ENCODE data around the gene CSTF3. TPM values are rescaled to one million over a fixed set of nuclear protein-coding genes. Genes with fewer than 3 reads are reported as not detected.
"Not testable (repeated sequence)": the region's sequence is repeated elsewhere in the genome, so short reads cannot be mapped to it uniquely, and the experiment has no call there.

Gene CSTF3
- total RNA-seq, 1 donor from 2014 or later: 38.2 TPM

GRCh38 chr11:33160587-33160986 is 693 bp downstream of the CSTF3 start:
- no peak for DNase-seq (ENCODE audit: low read depth)

GRCh38 chr11:33160136-33160535 is 1.1 kb downstream of the CSTF3 start:
- DNase-seq (ENCODE audit: low read depth): peak; percentile 55

- DNase-seq (ENCODE audit: low read depth): not testable (repeated sequence)
These were observed 1.9 kb downstream of the CSTF3 start for GRCh38 chr11:33159378-33159867.

- DNase-seq (ENCODE audit: low read depth): no peak
These were observed 2.5 kb downstream of the CSTF3 start for GRCh38 chr11:33158596-33159275.

- no peak for DNase-seq (ENCODE audit: low read depth)
These were observed 3.9 kb downstream of the CSTF3 start for GRCh38 chr11:33157103-33158027.

GRCh38 chr11:33151399-33151798 is 9.9 kb downstream of the CSTF3 start:
- DNase-seq (ENCODE audit: low read depth): no peak

- DNase-seq (ENCODE audit: low read depth): peak; percentile 40
These were observed 13.7 kb downstream of the CSTF3 start for GRCh38 chr11:33147559-33147958.

- DNase-seq (ENCODE audit: low read depth): no peak
These were observed 25.4 kb downstream of the CSTF3 start for GRCh38 chr11:33135768-33136443.

- DNase-seq (ENCODE audit: low read depth): no peak
These were observed 26.1 kb downstream of the CSTF3 start for GRCh38 chr11:33135216-33135615.

GRCh38 chr11:33134276-33134675 is 27.0 kb downstream of the CSTF3 start:
- no peak for DNase-seq (ENCODE audit: low read depth)

GRCh38 chr11:33133761-33134160 is 27.5 kb downstream of the CSTF3 start:
- DNase-seq (ENCODE audit: low read depth): no peak

- DNase-seq (ENCODE audit: low read depth): no peak
These were observed 28.8 kb downstream of the CSTF3 start for GRCh38 chr11:33132510-33132909.

- no peak for DNase-seq (ENCODE audit: low read depth)
These were observed 32.5 kb downstream of the CSTF3 start for GRCh38 chr11:33128739-33129138.

GRCh38 chr11:33125611-33126010 is 35.7 kb downstream of the CSTF3 start:
- no peak for DNase-seq (ENCODE audit: low read depth)

- no peak for DNase-seq (ENCODE audit: low read depth)
These were observed 36.3 kb downstream of the CSTF3 start for GRCh38 chr11:33125025-33125424.

GRCh38 chr11:33122696-33123095 is 38.6 kb downstream of the CSTF3 start:
- DNase-seq (ENCODE audit: low read depth): not testable (repeated sequence)

- peak; percentile 82 for DNase-seq (ENCODE audit: low read depth)
These were observed 44.7 kb downstream of the CSTF3 start for GRCh38 chr11:33116535-33116934.

GRCh38 chr11:33110083-33110482 is 51.2 kb downstream of the CSTF3 start:
- DNase-seq (ENCODE audit: low read depth): no peak

- DNase-seq (ENCODE audit: low read depth): no peak
These were observed 51.9 kb downstream of the CSTF3 start for GRCh38 chr11:33109294-33109895.

GRCh38 chr11:33103836-33104235 is 57.4 kb downstream of the CSTF3 start:
- DNase-seq (ENCODE audit: low read depth): no peak

GRCh38 chr11:33094157-33094556 is 67.1 kb downstream of the CSTF3 start:
- no peak for DNase-seq (ENCODE audit: low read depth)

GRCh38 chr11:33089776-33090175 is 71.5 kb downstream of the CSTF3 start:
- peak; percentile 43 for DNase-seq (ENCODE audit: low read depth)

Measured in renal cortical epithelial cell (primary cell).